ENCODE measurements around the gene STK32B. TPM values are rescaled to one million over a fixed set of nuclear protein-coding genes. Genes with fewer than 3 reads are reported as not detected.

The STK32B gene
- total and polyA plus RNA-seq, 9 of the 15 experiments (the other 6 are each of a cell fraction or from before 2014, with no cell fraction given) = 0.03 to 0.20 (median 0.07) TPM; not detected in 2

DNA sequence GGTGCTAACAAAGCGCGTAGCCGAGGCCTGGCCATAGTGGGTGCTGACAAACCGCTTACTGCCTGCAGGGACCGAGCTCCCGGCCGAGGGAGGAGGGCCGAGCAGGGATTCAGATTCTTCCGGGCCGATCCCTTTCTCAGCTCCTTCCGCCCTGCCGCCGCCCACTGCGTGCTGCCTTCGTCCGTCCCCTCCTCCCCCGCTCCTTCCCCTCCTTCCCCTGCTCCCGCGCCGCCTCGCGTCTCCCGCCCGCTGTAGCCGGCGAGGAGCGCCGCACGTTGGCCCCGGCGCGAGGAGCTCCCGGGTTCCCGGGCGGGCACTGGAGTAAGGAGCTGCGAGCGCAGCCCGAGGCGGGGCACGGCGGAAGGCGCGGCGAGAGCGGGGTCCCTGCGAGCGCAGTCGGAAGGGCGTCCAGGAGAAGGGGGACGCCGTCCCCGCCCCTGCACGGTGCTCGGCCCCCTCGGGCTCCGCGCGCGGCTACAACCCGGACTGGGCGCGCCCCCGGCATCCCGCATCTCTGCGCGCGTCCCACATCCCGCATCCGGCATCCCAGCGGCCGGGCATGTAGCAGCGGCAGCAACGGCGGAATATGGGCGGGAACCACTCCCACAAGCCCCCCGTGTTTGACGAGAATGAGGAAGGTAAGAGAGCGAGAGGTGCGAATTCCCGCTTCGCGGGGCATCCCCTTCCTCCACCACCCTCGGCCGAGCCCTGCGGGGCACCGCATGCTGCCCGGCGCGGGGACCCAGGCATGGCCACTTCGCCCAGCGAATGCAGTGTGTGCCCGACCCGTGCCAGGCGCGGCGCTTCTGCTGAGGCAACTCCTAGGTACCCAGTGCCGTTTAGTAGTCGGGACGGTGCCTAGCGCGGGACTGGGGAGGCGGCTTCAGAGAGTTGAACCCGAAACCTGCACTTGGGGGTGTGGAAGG is at the start of gene STK32B (continued):
- peak; percentile 86 for TF ChIP-seq L3MBTL2 (IDR thresholded peaks at IDR 0.05)
- TF ChIP-seq, protein P1, sequence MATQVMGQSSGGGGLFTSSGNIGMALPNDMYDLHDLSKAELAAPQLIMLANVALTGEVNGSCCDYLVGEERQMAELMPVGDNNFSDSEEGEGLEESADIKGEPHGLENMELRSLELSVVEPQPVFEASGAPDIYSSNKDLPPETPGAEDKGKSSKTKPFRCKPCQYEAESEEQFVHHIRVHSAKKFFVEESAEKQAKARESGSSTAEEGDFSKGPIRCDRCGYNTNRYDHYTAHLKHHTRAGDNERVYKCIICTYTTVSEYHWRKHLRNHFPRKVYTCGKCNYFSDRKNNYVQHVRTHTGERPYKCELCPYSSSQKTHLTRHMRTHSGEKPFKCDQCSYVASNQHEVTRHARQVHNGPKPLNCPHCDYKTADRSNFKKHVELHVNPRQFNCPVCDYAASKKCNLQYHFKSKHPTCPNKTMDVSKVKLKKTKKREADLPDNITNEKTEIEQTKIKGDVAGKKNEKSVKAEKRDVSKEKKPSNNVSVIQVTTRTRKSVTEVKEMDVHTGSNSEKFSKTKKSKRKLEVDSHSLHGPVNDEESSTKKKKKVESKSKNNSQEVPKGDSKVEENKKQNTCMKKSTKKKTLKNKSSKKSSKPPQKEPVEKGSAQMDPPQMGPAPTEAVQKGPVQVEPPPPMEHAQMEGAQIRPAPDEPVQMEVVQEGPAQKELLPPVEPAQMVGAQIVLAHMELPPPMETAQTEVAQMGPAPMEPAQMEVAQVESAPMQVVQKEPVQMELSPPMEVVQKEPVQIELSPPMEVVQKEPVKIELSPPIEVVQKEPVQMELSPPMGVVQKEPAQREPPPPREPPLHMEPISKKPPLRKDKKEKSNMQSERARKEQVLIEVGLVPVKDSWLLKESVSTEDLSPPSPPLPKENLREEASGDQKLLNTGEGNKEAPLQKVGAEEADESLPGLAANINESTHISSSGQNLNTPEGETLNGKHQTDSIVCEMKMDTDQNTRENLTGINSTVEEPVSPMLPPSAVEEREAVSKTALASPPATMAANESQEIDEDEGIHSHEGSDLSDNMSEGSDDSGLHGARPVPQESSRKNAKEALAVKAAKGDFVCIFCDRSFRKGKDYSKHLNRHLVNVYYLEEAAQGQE (IDR thresholded peaks at IDR 0.05; ENCODE audit: borderline replicate concordance) = 0 out of 2 replicates have a peak, but pooled peaks have one; percentile 5
- TF ChIP-seq, protein P1 (CRISPR knock-in tag; IDR thresholded peaks at IDR 0.05; ENCODE audit: low read depth) = no peak
- TF ChIP-seq, protein P2, sequence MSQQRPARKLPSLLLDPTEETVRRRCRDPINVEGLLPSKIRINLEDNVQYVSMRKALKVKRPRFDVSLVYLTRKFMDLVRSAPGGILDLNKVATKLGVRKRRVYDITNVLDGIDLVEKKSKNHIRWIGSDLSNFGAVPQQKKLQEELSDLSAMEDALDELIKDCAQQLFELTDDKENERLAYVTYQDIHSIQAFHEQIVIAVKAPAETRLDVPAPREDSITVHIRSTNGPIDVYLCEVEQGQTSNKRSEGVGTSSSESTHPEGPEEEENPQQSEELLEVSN (IDR thresholded peaks at IDR 0.05; ENCODE audit: borderline replicate concordance in 1 of 2, extremely low read depth in 1 of 2, insufficient read depth in 1 of 2, insufficient read length in 1 of 2, low read depth in 1 of 2, low read length in 1 of 2, poor library complexity in 1 of 2, severe bottlenecking in 1 of 2) = peak; percentile 80 to 97
- TF ChIP-seq ZC3H11A (IDR thresholded peaks at IDR 0.05; ENCODE audit: low read depth, low read length) = no peak
- TF ChIP-seq STAT5A (IDR thresholded peaks at IDR 0.05; ENCODE audit: borderline replicate concordance, low read length) = no peak
- TF ChIP-seq ELF4 (CRISPR knock-in tag; IDR thresholded peaks at IDR 0.05) = no peak
